HG03139 (cell line): ENCODE measurements around the gene A2M.

Experiments used
- ATAC-seq: cut with Tn5 transposase; IDR thresholded peaks from one replicate; pipeline ENCODE4 v1.9.1; 2021; ENCODE audit not compliant: unreplicated experiment

A2M gene

GRCh38 chr12:9074484-9075137 lies 41.1 kb downstream of the A2M start:
- no peak for ATAC-seq

DNA sequence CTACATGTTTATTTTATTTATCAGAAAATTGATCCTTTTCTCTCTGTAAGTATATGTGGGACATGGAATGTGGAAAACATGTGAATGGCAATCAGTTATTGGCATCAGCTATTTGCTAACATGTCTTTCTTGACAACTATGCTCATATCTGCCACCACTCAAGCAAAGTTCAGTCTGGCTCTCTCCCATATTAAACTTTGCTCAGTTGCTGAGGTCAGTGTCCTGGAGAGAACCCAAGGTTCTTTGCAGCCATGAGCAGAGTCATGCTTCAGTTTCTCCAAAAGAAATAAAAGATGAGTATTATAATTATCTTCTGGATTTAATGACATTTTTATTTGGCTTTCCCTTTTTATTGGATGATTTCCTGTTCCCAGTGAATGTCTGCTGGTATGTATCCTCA lies 42.6 kb downstream of the A2M start:
- ATAC-seq = no peak

GRCh38 chr12:9072481-9073038 lies 43.2 kb downstream of the A2M start:
- ATAC-seq = no peak

- no peak for ATAC-seq
These were observed 43.8 kb downstream of the A2M start for GRCh38 chr12:9071969-9072368.

- ATAC-seq = no peak
These were observed 44.2 kb downstream of the A2M start for GRCh38 chr12:9071518-9071917.

DNA sequence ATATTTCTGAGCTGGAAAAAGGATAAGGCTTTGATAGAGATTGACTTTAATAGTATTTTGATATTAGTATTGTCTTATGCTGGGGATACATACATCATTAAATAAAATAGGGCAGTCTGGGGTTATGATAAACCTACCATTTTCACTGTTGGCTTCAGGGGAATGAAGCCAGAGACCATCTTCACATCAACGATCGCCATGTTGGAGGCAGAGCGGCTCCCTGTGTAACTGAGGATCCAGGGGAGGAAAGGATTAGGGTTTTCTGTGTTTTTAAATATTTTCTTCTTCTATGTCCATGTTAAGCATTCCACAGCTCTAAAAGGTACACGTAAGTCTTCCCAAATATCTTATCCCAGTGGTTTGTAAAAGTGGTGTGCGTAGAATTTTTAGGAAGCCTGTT lies 45.4 kb downstream of the A2M start:
- no peak for ATAC-seq

- no peak for ATAC-seq
These were observed 47.1 kb downstream of the A2M start for GRCh38 chr12:9068600-9068999.

- no peak for ATAC-seq
These were observed 47.6 kb downstream of the A2M start for GRCh38 chr12:9068086-9068485.

- no peak for ATAC-seq
These were observed 48.8 kb downstream of the A2M start for GRCh38 chr12:9066755-9067423.

DNA sequence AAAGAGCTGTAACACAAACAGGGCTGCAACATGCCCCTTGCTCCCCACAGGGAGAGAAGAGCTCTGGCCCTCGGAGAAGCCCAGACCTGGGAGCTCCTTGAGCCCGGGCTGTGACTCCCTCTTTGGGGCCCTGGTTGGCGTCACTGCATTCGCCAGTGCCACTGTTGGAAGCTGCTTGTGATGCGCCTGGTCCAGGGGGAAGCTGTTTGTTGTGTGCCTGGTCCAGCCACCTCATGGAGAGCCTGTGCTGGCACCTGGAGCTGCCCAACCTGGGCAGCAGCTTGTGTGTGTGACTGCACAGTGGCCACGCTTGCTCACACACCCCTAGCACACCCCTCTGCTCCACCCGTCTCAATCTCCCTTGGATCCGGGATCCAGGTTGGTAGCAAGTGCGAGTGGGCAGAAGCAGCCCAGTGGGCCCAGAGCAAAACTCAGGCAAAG lies 49.5 kb downstream of the A2M start:
- ATAC-seq = no peak

- ATAC-seq = no peak
These were observed 50.2 kb downstream of the A2M start for GRCh38 chr12:9065607-9065856.

GRCh38 chr12:9064815-9065606 lies 50.7 kb downstream of the A2M start:
- ATAC-seq = no peak

DNA sequence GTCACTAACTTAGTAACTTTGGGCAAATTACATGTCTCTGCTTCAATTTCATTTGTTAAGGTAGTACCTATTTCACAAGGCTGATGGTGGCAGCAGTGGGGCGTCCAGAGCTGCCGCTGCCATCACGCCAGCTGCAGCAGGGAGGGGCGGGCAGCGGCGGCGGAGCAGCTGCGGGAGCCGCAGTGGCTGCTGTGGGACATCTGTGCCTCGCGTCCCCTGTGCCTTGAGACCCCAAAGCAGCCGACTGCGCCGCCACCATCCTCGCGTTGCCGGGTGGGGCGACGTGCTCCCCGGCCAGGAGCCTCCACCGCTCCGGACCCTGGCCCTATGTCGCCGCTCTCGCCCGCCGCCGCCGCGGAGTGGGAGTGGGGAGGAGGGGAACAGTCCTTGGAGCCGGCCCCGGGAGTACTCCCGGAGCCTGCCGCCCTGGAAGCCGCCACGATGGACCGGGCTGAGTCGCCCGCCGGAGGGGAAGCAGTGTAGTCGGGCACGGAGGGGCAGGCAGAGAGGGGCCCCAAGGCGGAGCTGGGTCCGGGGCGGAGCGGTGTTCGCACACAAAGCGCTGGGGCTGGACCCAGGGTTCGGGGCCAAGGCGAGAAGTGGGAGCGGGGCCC lies 51.4 kb downstream of the A2M start:
- ATAC-seq = no peak

GRCh38 chr12:9052610-9053009 lies 63.1 kb downstream of the A2M start:
- ATAC-seq = no peak

DNA sequence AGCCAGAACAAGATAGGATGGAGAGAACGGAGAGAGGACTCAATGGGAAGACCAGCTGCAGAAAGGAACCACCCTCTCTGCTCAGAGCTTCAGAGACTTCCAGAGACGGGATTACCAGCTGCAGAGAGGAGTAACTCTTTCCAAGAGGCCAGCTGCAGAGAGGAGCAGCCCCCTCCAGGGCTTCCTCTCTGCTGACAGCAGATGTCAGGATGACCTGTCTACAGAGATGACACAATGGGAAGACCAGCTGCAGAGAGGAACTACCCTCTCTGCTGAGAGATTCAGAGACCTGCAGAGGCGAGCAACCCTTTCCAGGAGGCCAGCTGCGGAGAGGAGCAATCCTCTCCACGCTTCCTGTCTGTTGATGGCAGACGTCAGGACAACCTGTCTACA lies 64.6 kb downstream of the A2M start:
- no peak for ATAC-seq

- ATAC-seq = no peak
These were observed 65.1 kb downstream of the A2M start for GRCh38 chr12:9050521-9051157.

DNA sequence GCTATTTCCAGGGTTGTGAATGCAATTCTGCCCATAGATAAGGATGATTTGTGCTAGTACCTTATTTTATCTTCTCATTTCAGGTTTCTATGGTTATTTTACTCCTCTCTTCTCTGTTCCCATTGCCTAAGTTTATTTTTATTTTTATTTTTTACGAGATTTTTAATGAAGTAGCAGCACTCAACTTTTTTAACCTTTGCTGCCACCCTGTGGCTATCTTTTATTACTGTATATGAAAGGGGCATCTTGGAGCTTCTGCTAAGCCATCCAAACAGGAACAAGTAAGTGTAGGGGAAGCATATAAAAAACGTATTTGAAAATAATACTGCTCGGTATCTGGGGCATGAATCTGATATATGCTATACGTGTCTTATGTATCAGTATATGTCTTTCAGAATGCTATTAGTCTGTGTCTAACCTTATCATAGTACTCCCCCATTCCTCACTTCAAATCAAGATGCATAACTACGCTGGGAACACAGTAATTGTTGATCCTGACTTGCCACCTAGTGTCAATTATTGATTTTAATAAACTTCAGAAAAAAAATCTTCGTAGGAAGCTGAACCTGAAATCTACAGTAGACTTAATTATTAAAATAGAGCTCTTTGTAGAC lies 66.1 kb downstream of the A2M start:
- ATAC-seq = no peak

- no peak for ATAC-seq
These were observed 66.8 kb downstream of the A2M start for GRCh38 chr12:9048930-9049329.

DNA sequence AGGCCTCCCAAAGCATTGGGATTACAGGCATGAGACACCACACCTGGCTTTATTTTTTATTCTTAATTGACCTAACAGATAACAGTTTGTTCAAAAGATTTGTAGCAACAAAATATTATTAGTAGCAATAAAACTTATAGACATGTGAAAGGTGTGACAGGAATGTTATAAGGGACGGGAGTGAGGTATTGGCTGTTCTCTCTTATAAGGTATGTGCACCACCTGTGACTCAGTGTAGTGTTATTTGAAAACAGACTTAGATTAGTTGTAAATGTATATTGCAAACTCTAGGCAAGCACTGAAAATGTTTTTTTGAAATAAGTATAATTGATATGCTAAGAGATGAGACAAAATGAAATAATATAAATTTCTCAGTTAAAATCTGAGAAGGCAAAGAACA lies 68.6 kb downstream of the A2M start:
- ATAC-seq = no peak

DNA sequence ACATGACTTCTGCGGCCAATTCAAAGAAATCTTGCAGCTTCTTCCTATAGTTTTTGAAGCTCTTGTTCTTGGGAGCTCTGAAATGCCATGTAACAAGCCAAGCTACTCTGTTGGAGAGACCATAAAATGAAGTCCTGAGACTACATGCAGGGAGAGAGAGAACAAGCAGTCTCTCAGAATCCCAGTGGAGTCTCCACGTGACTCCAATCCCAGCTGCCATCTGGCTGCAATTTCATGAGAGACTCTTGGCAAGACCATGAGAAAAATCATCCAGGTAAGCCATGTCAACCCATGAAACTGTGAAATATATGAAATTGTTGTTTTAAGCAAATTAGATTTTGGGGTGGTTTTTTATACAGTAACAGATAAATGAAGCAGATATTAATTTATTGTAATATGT lies 72.0 kb downstream of the A2M start:
- no peak for ATAC-seq

GRCh38 chr12:9041321-9041720 lies 74.4 kb downstream of the A2M start:
- ATAC-seq = no peak
